Liver (tissue), 3 donors: ENCODE results near the gene NAA10.

Experiments
- CTCF ChIP-seq: fragments of 150-350 bp; IDR thresholded peaks from 2 replicates; pipeline ENCODE4 v1.5.1; 2017; ENCODE audit warnings: improper control_type of control experiment, low read depth, low read length; ENCODE audit not compliant: missing input control
- FOXA1 ChIP-seq: IDR thresholded peaks from 2 replicates; pipeline ENCODE4 v1.6.1; 2016; ENCODE audit warnings: antibody characterized with exemption
- RAD21 ChIP-seq, 2 donors: IDR thresholded peaks; 2 replicates each; pipeline ENCODE4 v1.6.1; 2016; ENCODE audit warnings: antibody characterized with exemption in 2 of 2, mild to moderate bottlenecking in 2 of 2
- TAF1 ChIP-seq: conservative IDR thresholded peaks from 2 replicates; pipeline ENCODE4 v1.6.1; 2016; ENCODE audit warnings: antibody characterized with exemption, mild to moderate bottlenecking
- donor health status: healthy.
- donor health status: healthy.

DNA sequence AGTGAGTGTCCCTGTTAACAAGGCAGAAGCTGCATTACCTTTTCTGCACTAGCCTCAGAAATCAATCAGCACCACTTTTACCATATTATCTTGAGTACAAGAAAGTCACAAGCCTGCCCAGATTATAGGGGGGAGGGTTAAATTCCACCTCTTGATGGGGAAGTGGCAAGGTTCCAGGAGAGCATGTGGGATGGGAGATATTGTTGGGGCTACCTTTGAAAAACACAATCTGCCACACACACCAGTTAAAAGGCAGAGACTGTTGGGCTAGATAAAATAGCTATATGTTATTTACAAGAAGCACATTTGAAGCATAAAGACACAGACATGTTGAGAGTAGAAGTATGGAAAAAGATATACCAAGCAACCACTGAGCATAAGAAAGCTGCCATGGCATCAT, 36.9 kb downstream of the NAA10 start:
- TF ChIP-seq CTCF (no peak), FOXA1 (no peak), RAD21 (IDR thresholded peaks at IDR 0.05) (no peak), TAF1 (no peak)
